H1 (cell line): ENCODE data around the gene ZNF750. TPM values are rescaled to one million over a fixed set of nuclear protein-coding genes. Genes with fewer than 3 reads are reported as not detected.

ENCODE experiments used
- CTCF ChIA-PET: fragments of 300-600 bp; sonication (Branson Sonifier 250); formaldehyde crosslinking; loops from one replicate; lab custom pipeline; 2021; ENCODE audit not compliant: partially characterized antibody; lab: Charles Lee
- POLR2A ChIA-PET: fragments of 300-600 bp; sonication (Branson Sonifier 250); formaldehyde crosslinking; loops from one replicate; lab custom pipeline; 2021; ENCODE audit warnings: inconsistent platforms; ENCODE audit not compliant: partially characterized antibody; lab: Charles Lee
- DNase-seq, 2 experiments: peaks; one replicate each; pipeline versions ENCODE4 v3.0.0 to v3.0.0-alpha.2; 2010 to 2022; ENCODE audit warnings: low spot score in 2 of 2, low read depth in 1 of 2, mixed read lengths in 1 of 2
- FAIRE-seq: peaks from 2 replicates; lab custom pipeline; 2011; peaks lifted over from hg19 to GRCh38; lab: Jason Lieb, UNC
- H2AFZ ChIP-seq: 2 replicates; pipeline ENCODE4 v1.8.1; 2012; ENCODE audit warnings: low read length, inconsistent platforms
- H2AK5ac ChIP-seq: 2 replicates; pipeline ENCODE4 v1.6.1; 2013; ENCODE audit warnings: low read depth, low read length
- H2BK120ac ChIP-seq: replicated peaks from 2 replicates; pipeline ENCODE3; 2013; ENCODE audit warnings: low read depth, low read length, inconsistent platforms
- H2BK12ac ChIP-seq: 2 replicates; pipeline ENCODE4 v1.6.1; 2013; ENCODE audit warnings: low read depth, low read length
- H2BK15ac ChIP-seq: 2 replicates; pipeline ENCODE4 v1.6.1; 2013; ENCODE audit warnings: low read length
- H2BK20ac ChIP-seq: 2 replicates; pipeline ENCODE4 v1.6.1; 2013; ENCODE audit warnings: low read length
- H2BK5ac ChIP-seq: 2 replicates; pipeline ENCODE4 v1.6.1; 2013; ENCODE audit warnings: low read depth, low read length
- H3K14ac ChIP-seq: 2 replicates; pipeline ENCODE4 v1.6.1; 2013; ENCODE audit warnings: inconsistent platforms; ENCODE audit not compliant: insufficient read length
- H3K18ac ChIP-seq: 2 replicates; pipeline ENCODE4 v1.6.1; 2013; ENCODE audit warnings: low read length; ENCODE audit errors: extremely low read depth
- H3K23ac ChIP-seq: 2 replicates; pipeline ENCODE4 v1.6.1; 2013; ENCODE audit warnings: inconsistent platforms; ENCODE audit not compliant: insufficient read length
- H3K23me2 ChIP-seq: 2 replicates; pipeline ENCODE4 v1.6.1; 2013; ENCODE audit warnings: low read depth, low read length
- H3K27ac ChIP-seq: 2 replicates; pipeline ENCODE4 v1.6.1; 2011; ENCODE audit warnings: low read depth, low read length, inconsistent platforms
- H3K27me3 ChIP-seq, 4 experiments: replicated peaks in 1 of 4; 1 replicate in 1 of 4; 2 replicates in 3 of 4; pipeline versions ENCODE4 v1.6.1 to v1.8.1; 2011 to 2013; ENCODE audit warnings: low read length in 3 of 4, mild to moderate bottlenecking in 3 of 4, inconsistent platforms in 2 of 4, mixed read lengths in 2 of 4, moderate library complexity in 1 of 4; ENCODE audit not compliant: control insufficient read depth in 3 of 4, insufficient read depth in 3 of 4; ENCODE audit errors: extremely low read depth in 1 of 4
- H3K36me3 ChIP-seq, 4 experiments: 2 replicates each; pipeline versions ENCODE4 v1.6.1 to v1.8.1; 2011 to 2013; ENCODE audit warnings: mild to moderate bottlenecking in 4 of 4, low read length in 3 of 4, moderate library complexity in 2 of 4, control low read depth in 1 of 4, inconsistent platforms in 1 of 4; ENCODE audit not compliant: insufficient read depth in 4 of 4, control insufficient read depth in 2 of 4
- H3K4ac ChIP-seq: replicated peaks from 2 replicates; pipeline ENCODE3; 2013; ENCODE audit warnings: low read length, low read depth, mixed read lengths, inconsistent platforms; ENCODE audit not compliant: insufficient read length
- H3K4me1 ChIP-seq, 4 experiments: replicated peaks in 1 of 4; 1 replicate in 1 of 4; 2 replicates in 3 of 4; pipeline versions ENCODE4 v1.6.1 to v1.8.1; 2011 to 2013; ENCODE audit warnings: low read length in 3 of 4, inconsistent platforms in 2 of 4, mixed read lengths in 1 of 4; ENCODE audit not compliant: insufficient read depth in 4 of 4, control insufficient read depth in 3 of 4
- H3K4me2 ChIP-seq, 2 experiments: 2 replicates each; pipeline versions ENCODE4 v1.6.1 to v1.8.1; 2011 to 2013; ENCODE audit warnings: low read depth in 2 of 2, low read length in 2 of 2, control low read depth in 1 of 2, inconsistent platforms in 1 of 2, mild to moderate bottlenecking in 1 of 2; ENCODE audit not compliant: insufficient read depth in 1 of 2
- H3K4me3 ChIP-seq, 4 experiments: fragments of 200-600, 300-600 bp in 1 of 4; sonication (generic), shearing (Covaris generic), sonication (Bioruptor Twin) in 1 of 4; 2 replicates each; pipeline versions ENCODE4 v1.5.1 to v1.8.1; 2011 to 2016; ENCODE audit warnings: low read length in 4 of 4, low read depth in 3 of 4, control low read depth in 2 of 4, inconsistent platforms in 2 of 4, mild to moderate bottlenecking in 2 of 4, mixed read lengths in 1 of 4, moderate library complexity in 1 of 4; ENCODE audit not compliant: insufficient read depth in 2 of 4; ENCODE audit errors: extremely low read depth in 1 of 4
- H3K56ac ChIP-seq: replicated peaks from 2 replicates; pipeline ENCODE3; 2013; ENCODE audit warnings: low read depth, mild to moderate bottlenecking, mixed read lengths, low read length, inconsistent platforms; ENCODE audit not compliant: insufficient read length
- H3K79me1 ChIP-seq: 2 replicates; pipeline ENCODE4 v1.6.1; 2013; ENCODE audit warnings: low read depth, low read length, control low read depth
- H3K79me2 ChIP-seq, 2 experiments: 2 replicates each; pipeline versions ENCODE4 v1.6.1 to v1.8.1; 2012 to 2013; ENCODE audit warnings: low read length in 2 of 2, mild to moderate bottlenecking in 2 of 2, inconsistent platforms in 1 of 2; ENCODE audit not compliant: insufficient read depth in 2 of 2, control insufficient read depth in 1 of 2
- H3K9ac ChIP-seq, 4 experiments: replicated peaks in 1 of 4; 1 replicate in 1 of 4; 2 replicates in 3 of 4; pipeline versions ENCODE4 v1.6.1 to v1.8.1; 2011 to 2013; ENCODE audit warnings: low read depth in 3 of 4, low read length in 3 of 4, control low read depth in 2 of 4, mild to moderate bottlenecking in 2 of 4, moderate library complexity in 2 of 4, inconsistent platforms in 1 of 4; ENCODE audit errors: extremely low read depth in 1 of 4
- H3K9me3 ChIP-seq, 2 experiments: 2 replicates each; pipeline versions ENCODE4 v1.6.1 to v1.8.1; 2012 to 2013; ENCODE audit warnings: mild to moderate bottlenecking in 2 of 2, moderate library complexity in 2 of 2, control low read depth in 1 of 2, inconsistent platforms in 1 of 2, low read depth in 1 of 2, low read length in 1 of 2, mixed read lengths in 1 of 2; ENCODE audit not compliant: insufficient read depth in 2 of 2
- H4K20me1 ChIP-seq, 2 experiments: replicated peaks in 1 of 2; 2 replicates each; pipeline versions ENCODE3 to v1.8.1; 2011 to 2013; ENCODE audit warnings: inconsistent platforms in 2 of 2, low read length in 2 of 2, mild to moderate bottlenecking in 1 of 2; ENCODE audit not compliant: insufficient read depth in 2 of 2, control insufficient read depth in 1 of 2
- H4K5ac ChIP-seq: 2 replicates; pipeline ENCODE4 v1.6.1; 2013; ENCODE audit warnings: low read length, low read depth, mixed read lengths, inconsistent platforms; ENCODE audit not compliant: insufficient read length
- H4K8ac ChIP-seq: 2 replicates; pipeline ENCODE4 v1.8.0; 2013; ENCODE audit warnings: mild to moderate bottlenecking, moderate library complexity, low read length, inconsistent platforms; ENCODE audit not compliant: insufficient read depth; ENCODE audit errors: extremely low read depth
- H4K91ac ChIP-seq: replicated peaks from 2 replicates; pipeline ENCODE3; 2013; ENCODE audit warnings: low read length, mixed read lengths, inconsistent platforms; ENCODE audit not compliant: insufficient read length
- ATF3 ChIP-seq: IDR thresholded peaks from 2 replicates; pipeline ENCODE4 v1.6.1; 2011; ENCODE audit warnings: low read depth, mild to moderate bottlenecking, low read length; ENCODE audit not compliant: insufficient read depth
- BRCA1 ChIP-seq: IDR thresholded peaks from 2 replicates; pipeline ENCODE4 v1.6.1; 2012; ENCODE audit warnings: low read depth, low read length, improper control_type of control experiment
- CEBPB ChIP-seq: IDR thresholded peaks from 2 replicates; pipeline ENCODE4 v1.6.1; 2012; ENCODE audit warnings: low read depth, low read length
- CHD1 ChIP-seq: IDR thresholded peaks from 2 replicates; pipeline ENCODE4 v1.6.1; 2012; ENCODE audit warnings: low read depth, low read length, improper control_type of control experiment
- CHD2 ChIP-seq: IDR thresholded peaks from 2 replicates; pipeline ENCODE4 v1.6.1; 2012; ENCODE audit warnings: low read length, improper control_type of control experiment
- E2F6 ChIP-seq: IDR thresholded peaks from 2 replicates; pipeline ENCODE4 v1.6.1; 2012; ENCODE audit warnings: inconsistent platforms
- EP300 ChIP-seq, 2 experiments: IDR thresholded peaks; 1 replicate in 1 of 2; 2 replicates in 1 of 2; pipeline ENCODE4 v1.6.1; 2011 to 2012; ENCODE audit warnings: low read depth in 2 of 2, low read length in 2 of 2, mild to moderate bottlenecking in 2 of 2, borderline replicate concordance in 1 of 2, inconsistent platforms in 1 of 2, moderate library complexity in 1 of 2
- GABPA ChIP-seq: IDR thresholded peaks from 2 replicates; pipeline ENCODE4 v1.6.1; 2011; ENCODE audit warnings: mild to moderate bottlenecking, low read length, moderate library complexity, borderline replicate concordance; ENCODE audit not compliant: insufficient read depth
- NRF1 ChIP-seq: IDR thresholded peaks from 2 replicates; pipeline ENCODE4 v1.6.1; 2011; ENCODE audit warnings: mild to moderate bottlenecking, low read depth, low read length, improper control_type of control experiment
- PHF8 ChIP-seq: fragments of 200-600 bp; sonication (generic); conservative IDR thresholded peaks from 2 replicates; pipeline ENCODE4 v1.7.1; 2012; ENCODE audit warnings: low read depth, mild to moderate bottlenecking, inconsistent platforms, low read length, moderate library complexity
- POU5F1 ChIP-seq: IDR thresholded peaks from 2 replicates; pipeline ENCODE4 v1.6.1; 2011; ENCODE audit warnings: low read depth, mild to moderate bottlenecking, low read length, moderate library complexity
- SIN3A ChIP-seq, 2 experiments: IDR thresholded peaks in 1 of 2; conservative IDR thresholded peaks in 1 of 2; 2 replicates each; pipeline ENCODE4 v1.6.1; 2011 to 2012; ENCODE audit warnings: low read length in 2 of 2, improper control_type of control experiment in 1 of 2, low read depth in 1 of 2, mild to moderate bottlenecking in 1 of 2
- SIRT6 ChIP-seq: IDR thresholded peaks from one replicate; pipeline ENCODE4 v1.7.1; 2012; ENCODE audit warnings: low read length, inconsistent platforms
- WGBS, 2 experiments: shearing (Covaris generic) in 1 of 2; methylation state at CpG; one replicate each; pipeline versions ENCODE4 v1.1.6 to v1.1.7; 2013 to 2015; ENCODE audit warnings: low lambda C conversion rate in 2 of 2, mixed read lengths in 2 of 2, inconsistent platforms in 1 of 2, low coverage in 1 of 2, missing lambda C conversion rate in 1 of 2; ENCODE audit not compliant: insufficient replicate concordance in 2 of 2, insufficient coverage in 1 of 2, insufficient read length in 1 of 2; ENCODE audit errors: extremely low coverage in 1 of 2, missing lambda C conversion rate in 1 of 2; 5-methylcytosine and 5-hydroxymethylcytosine counted together
- polyA plus RNA-seq, 7 experiments: library from polyadenylated mRNA; depleted of rRNA in 3 of 7; stranded (reverse) in 5 of 7; unstranded in 2 of 7; fragments of >200 nt in 5 of 7; fragments of 200-250 nt in 2 of 7; gene quantifications; 1 replicate in 5 of 7; 2 replicates in 1 of 7; 4 replicates in 1 of 7; pipeline versions ENCODE4 v1.2.1 to v1.2.3, GENCODE V29; 2011 to 2013; ENCODE audit warnings: missing spikeins in 2 of 7, mixed read lengths in 2 of 7
- total RNA-seq: library from RNA; stranded (reverse); fragmentation: NEBNext Ultra II Directional; extraction: Animal tissue kit (Norgen Biotek cat#: 25700); gene quantifications from 2 replicates; pipeline ENCODE4 v1.2.1, GENCODE V29; 2021

The ZNF750 gene
- total and polyA plus RNA-seq, 2 of the 8 experiments (the other 6 are each of a cell fraction or from before 2014, with no cell fraction given): not detected

GRCh38 chr17:82798752-82799151, 41.1 kb downstream of the ZNF750 start:
- H2BK120ac ChIP-seq: no peak overlapping the region
- no peak overlapping the region for H3K27ac ChIP-seq
- FAIRE-seq (no peak), DNase-seq (no peak)
- no peak overlapping the region for H3K18ac ChIP-seq
- H4K5ac ChIP-seq: no peak overlapping the region
- no peak overlapping the region for H3K4me2 ChIP-seq
- H3K23me2 ChIP-seq: no peaks in the 10 kb centered on the region; the same call in 1 of the 2 replicates
- no peak overlapping the region for H3K9ac ChIP-seq
- H3K27me3 ChIP-seq: no peaks in the 10 kb centered on the region
- H2BK12ac ChIP-seq: no peak overlapping the region
- no peak overlapping the region for H4K91ac ChIP-seq
- POLR2A ChIA-PET: no interaction called here
- no peak overlapping the region for H2BK5ac ChIP-seq
- no peak overlapping the region for H3K23ac ChIP-seq
- no peaks in the 10 kb centered on the region; a peak in 1 of 7 replicates for H3K4me1 ChIP-seq
- peaks cover 2 to 36% (median 24%) of the 10 kb centered on the region in 4 experiments; a peak in 6 of 8 replicates for H3K36me3 ChIP-seq
- H3K14ac ChIP-seq: no peak overlapping the region
- H3K79me2 ChIP-seq: peaks cover 0 to 47% of the 10 kb centered on the region in 2 experiments; a peak in 2 of 4 replicates
- H2BK20ac ChIP-seq: no peak overlapping the region
- 92% methylated on average over 7 of the region's 7 CpGs; no CpG with 5 or more reads in 1 of the 2 experiments for WGBS, 2 experiments
- H3K4me3 ChIP-seq: no peak overlapping the region
- H4K20me1 ChIP-seq: peaks cover 2 to 3% of the 10 kb centered on the region in 2 experiments
- H3K56ac ChIP-seq: no peak overlapping the region
- no peak overlapping the region for H3K4ac ChIP-seq
- no peak overlapping the region for H2AFZ ChIP-seq
- peaks cover 16 to 19% of the 10 kb centered on the region in 2 experiments for H3K9me3 ChIP-seq
- H2BK15ac ChIP-seq: no peak overlapping the region
- peaks cover 16% of the 10 kb centered on the region; the same call in 1 of the 2 replicates for H3K79me1 ChIP-seq
- H4K8ac ChIP-seq: no peak overlapping the region
- H2AK5ac ChIP-seq: no peak overlapping the region
- CTCF ChIA-PET: interaction anchor here (0.8 to 1.3 kb wide), 2 partner anchors 23 to 122 kb away, joined by 3 read pairs; no protein-coding TSS in a partner anchor
- TF ChIP-seq NRF1 (no peak), CEBPB (no peak), CHD1 (no peak), GABPA (no peak), ATF3 (no peak), SIN3A (conservative IDR thresholded peaks at IDR 0.05 in 1 of 2, IDR thresholded peaks at IDR 0.05 in 1 of 2; ENCODE audit: low read depth in 1 of 2, low read length in 2 of 2) (no peak), BRCA1 (no peak), SIRT6 (no peak), EP300 (IDR thresholded peaks at IDR 0.05; ENCODE audit: borderline replicate concordance in 1 of 2, low read depth in 2 of 2, low read length in 2 of 2) (no peak), E2F6 (no peak), POU5F1 (no peak), CHD2 (no peak), PHF8 (no peak)
